Stimulated activated CD8-positive, alpha-beta memory T cell treated with anti-CD3 and anti-CD28 coated beads, Interleukin-4, amount 100 ng/mL, for 48 hours (primary cell): ENCODE results near the gene TEX54.

Experiments
- DNase-seq: peaks from one replicate; pipeline ENCODE4 v3.0.0-alpha.2; 2020

TEX54 gene

GRCh38 chr11:62782753-62783152, 49.9 kb downstream of the TEX54 start:
- no peak for DNase-seq
